ENCODE data around the gene UGT1A8.

Gene UGT1A8

DNA sequence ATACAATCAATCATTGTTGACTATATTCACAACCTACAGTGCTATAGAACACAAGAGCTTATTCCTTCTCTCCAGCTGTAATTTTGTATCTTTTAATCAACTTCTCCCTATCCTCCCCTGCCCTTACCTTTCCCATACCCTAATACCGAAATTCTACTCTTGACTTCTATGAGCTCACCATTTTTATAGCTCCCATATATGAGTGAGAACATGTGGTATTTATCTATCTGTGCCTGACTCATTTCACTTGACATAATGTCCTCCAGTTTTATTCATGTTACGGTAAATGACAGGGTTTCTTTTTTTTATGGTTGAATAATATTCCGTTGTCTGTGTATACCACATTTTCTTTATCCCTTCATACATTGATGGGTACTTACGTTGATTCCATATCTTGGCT lies 163.3 kb downstream of the UGT1A8 start:
- Histone ChIP-seq H3K9ac (ENCODE audit: insufficient read length) (no peak overlapping the region), H3K9me3 (ENCODE audit: low read depth, low read length) (peaks cover 4% of the 10 kb centered on the region; the same call in 1 of the 2 replicates), H3K27ac (no peak overlapping the region), H3K36me3 (ENCODE audit: insufficient read depth, low read length) (no peaks in the 10 kb centered on the region), H3K4me3 (no peak overlapping the region)
- TF ChIP-seq FOXP2 (optimal IDR thresholded peaks at IDR 0.05; ENCODE audit: control extremely low read depth, extremely low read length, insufficient read depth): no peak
- no peak for TF ChIP-seq EZH2 (IDR thresholded peaks at IDR 0.05)
- no peak for TF ChIP-seq POLR2AphosphoS5 (IDR thresholded peaks at IDR 0.05; ENCODE audit: borderline replicate concordance, low read depth, low read length)
- no peak for DNase-seq (ENCODE audit: low read depth, low spot score)

- Histone ChIP-seq H3K36me3 (ENCODE audit: insufficient read depth, low read length) (peaks cover 5% of the 10 kb centered on the region; the same call in 1 of the 2 replicates), H3K9me3 (ENCODE audit: low read depth, low read length) (no peaks in the 10 kb centered on the region; the same call in 1 of the 2 replicates), H3K9ac (ENCODE audit: insufficient read length) (no peak overlapping the region), H3K27ac (peak overlapping the region; percentile 82), H3K4me3 (no peak overlapping the region)
- no peak for DNase-seq (ENCODE audit: low read depth, low spot score)
- TF ChIP-seq POLR2AphosphoS5 (IDR thresholded peaks at IDR 0.05; ENCODE audit: borderline replicate concordance, low read depth, low read length): no peak
Measured at GRCh38 chr2:233789554-233789953, 172.1 kb downstream of the UGT1A8 start.

GRCh38 chr2:233791151-233791882 lies 173.9 kb downstream of the UGT1A8 start:
- Histone ChIP-seq H3K36me3 (ENCODE audit: insufficient read depth, low read length) (peaks cover 7% of the 10 kb centered on the region; the same call in 1 of the 2 replicates), H3K4me3 (peak overlapping the region; percentile 67), H3K27ac (peak overlapping the region; percentile 69), H3K9ac (ENCODE audit: insufficient read length) (peak overlapping the region; percentile 53), H3K9me3 (ENCODE audit: low read depth, low read length) (no peaks in the 10 kb centered on the region; the same call in 1 of the 2 replicates)
- TF ChIP-seq POLR2AphosphoS5 (IDR thresholded peaks at IDR 0.05; ENCODE audit: borderline replicate concordance, low read depth, low read length) (no peak), FOXP2 (optimal IDR thresholded peaks at IDR 0.05; ENCODE audit: control extremely low read depth, extremely low read length, insufficient read depth) (no peak), EZH2 (IDR thresholded peaks at IDR 0.05) (no peak)
- no peak for DNase-seq (ENCODE audit: low read depth, low spot score)

- Histone ChIP-seq H3K4me3 (peak overlapping the region; percentile 67), H3K9me3 (ENCODE audit: low read depth, low read length) (no peaks in the 10 kb centered on the region), H3K9ac (ENCODE audit: insufficient read length) (peak overlapping the region; percentile 53), H3K27ac (no peak overlapping the region), H3K36me3 (ENCODE audit: insufficient read depth, low read length) (peaks cover 7% of the 10 kb centered on the region; the same call in 1 of the 2 replicates)
- DNase-seq (ENCODE audit: low read depth, low spot score): no peak
- TF ChIP-seq POLR2AphosphoS5 (IDR thresholded peaks at IDR 0.05; ENCODE audit: borderline replicate concordance, low read depth, low read length): no peak
- no peak for TF ChIP-seq EZH2 (IDR thresholded peaks at IDR 0.05)
- TF ChIP-seq FOXP2 (optimal IDR thresholded peaks at IDR 0.05; ENCODE audit: control extremely low read depth, extremely low read length, insufficient read depth): no peak
Measured at GRCh38 chr2:233791883-233792329, 174.5 kb downstream of the UGT1A8 start.

- H3K36me3 ChIP-seq (ENCODE audit: insufficient read depth, low read length): peaks cover 7% of the 10 kb centered on the region; the same call in 1 of the 2 replicates
- TF ChIP-seq EZH2 (IDR thresholded peaks at IDR 0.05) (no peak), FOXP2 (optimal IDR thresholded peaks at IDR 0.05; ENCODE audit: control extremely low read depth, extremely low read length, insufficient read depth) (no peak), POLR2AphosphoS5 (IDR thresholded peaks at IDR 0.05; ENCODE audit: borderline replicate concordance, low read depth, low read length) (no peak)
- H3K4me3 ChIP-seq: peak overlapping the region; percentile 67
- DNase-seq (ENCODE audit: low read depth, low spot score): no peak
- H3K9ac ChIP-seq (ENCODE audit: insufficient read length): no peak overlapping the region
- H3K9me3 ChIP-seq (ENCODE audit: low read depth, low read length): no peaks in the 10 kb centered on the region
- no peak overlapping the region for H3K27ac ChIP-seq
Measured at GRCh38 chr2:233792720-233793119, 175.3 kb downstream of the UGT1A8 start.

- Histone ChIP-seq H3K9me3 (ENCODE audit: low read depth, low read length) (no peaks in the 10 kb centered on the region), H3K36me3 (ENCODE audit: insufficient read depth, low read length) (peaks cover 7% of the 10 kb centered on the region; the same call in 1 of the 2 replicates), H3K4me3 (peak overlapping the region; percentile 67), H3K27ac (no peak overlapping the region), H3K9ac (ENCODE audit: insufficient read length) (no peak overlapping the region)
- DNase-seq (ENCODE audit: low read depth, low spot score): no peak
- no peak for TF ChIP-seq FOXP2 (optimal IDR thresholded peaks at IDR 0.05; ENCODE audit: control extremely low read depth, extremely low read length, insufficient read depth)
- TF ChIP-seq EZH2 (IDR thresholded peaks at IDR 0.05): no peak
- no peak for TF ChIP-seq POLR2AphosphoS5 (IDR thresholded peaks at IDR 0.05; ENCODE audit: borderline replicate concordance, low read depth, low read length)
Measured at GRCh38 chr2:233793465-233794127, 176.2 kb downstream of the UGT1A8 start.

DNA sequence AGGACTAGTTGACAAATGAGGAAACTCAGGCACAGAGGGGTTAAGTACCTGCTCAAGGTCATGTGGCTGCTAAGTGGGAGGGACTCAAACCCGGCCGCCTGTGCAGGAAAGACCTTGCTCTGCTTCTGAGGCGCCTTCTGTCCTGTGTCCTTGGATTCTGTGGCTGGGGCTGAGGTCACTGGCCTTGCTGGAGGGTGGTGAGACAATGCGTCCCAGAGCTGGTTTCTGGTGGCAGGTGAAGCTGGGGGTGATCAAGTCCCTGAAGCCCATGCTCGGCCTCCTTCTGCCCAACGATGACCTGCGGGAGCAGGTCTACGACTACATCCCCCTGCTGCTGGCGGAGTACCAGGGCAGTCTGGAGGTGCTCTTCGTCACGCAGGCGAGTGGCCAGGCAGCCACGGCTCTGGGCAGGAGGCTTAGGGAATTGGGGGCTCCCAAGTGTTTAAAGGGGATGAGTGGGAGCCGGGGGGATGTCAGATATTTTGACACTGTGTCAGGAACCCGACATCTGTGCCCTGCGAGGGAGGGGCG lies 176.8 kb downstream of the UGT1A8 start:
- H3K9ac ChIP-seq (ENCODE audit: insufficient read length): no peak overlapping the region
- no peak for TF ChIP-seq FOXP2 (optimal IDR thresholded peaks at IDR 0.05; ENCODE audit: control extremely low read depth, extremely low read length, insufficient read depth)
- TF ChIP-seq EZH2 (IDR thresholded peaks at IDR 0.05): no peak
- no peak for TF ChIP-seq POLR2AphosphoS5 (IDR thresholded peaks at IDR 0.05; ENCODE audit: borderline replicate concordance, low read depth, low read length)
- H3K4me3 ChIP-seq: no peak overlapping the region

GRCh38 chr2:233795735-233796171 lies 178.3 kb downstream of the UGT1A8 start:
- no peak overlapping the region for H3K9ac ChIP-seq (ENCODE audit: insufficient read length)
- H3K9me3 ChIP-seq (ENCODE audit: low read depth, low read length): no peaks in the 10 kb centered on the region
- no peak overlapping the region for H3K27ac ChIP-seq
- peaks cover 7% of the 10 kb centered on the region; the same call in 1 of the 2 replicates for H3K36me3 ChIP-seq (ENCODE audit: insufficient read depth, low read length)
- no peak for DNase-seq (ENCODE audit: low read depth, low spot score)
- H3K4me3 ChIP-seq: no peak overlapping the region
- TF ChIP-seq POLR2AphosphoS5 (IDR thresholded peaks at IDR 0.05; ENCODE audit: borderline replicate concordance, low read depth, low read length) (no peak), EZH2 (IDR thresholded peaks at IDR 0.05) (no peak), FOXP2 (optimal IDR thresholded peaks at IDR 0.05; ENCODE audit: control extremely low read depth, extremely low read length, insufficient read depth) (no peak)

More for the DNA sequence above, 176.8 kb downstream of the UGT1A8 start:
- no peak for DNase-seq (ENCODE audit: low read depth, low spot score)
- H3K27ac ChIP-seq: no peak overlapping the region
- H3K36me3 ChIP-seq (ENCODE audit: insufficient read depth, low read length): peaks cover 7% of the 10 kb centered on the region; the same call in 1 of the 2 replicates
- H3K9me3 ChIP-seq (ENCODE audit: low read depth, low read length): no peaks in the 10 kb centered on the region

All from SK-N-MC (cell line).